ENCODE results near the gene HLCS. TPM values are rescaled to one million over a fixed set of nuclear protein-coding genes. Genes with fewer than 3 reads are reported as not detected.

Gene HLCS
- total and polyA plus RNA-seq, 2 of the 8 experiments (the other 6 are each of a cell fraction or from before 2014, with no cell fraction given) = 4.7 to 12.2 TPM

DNA sequence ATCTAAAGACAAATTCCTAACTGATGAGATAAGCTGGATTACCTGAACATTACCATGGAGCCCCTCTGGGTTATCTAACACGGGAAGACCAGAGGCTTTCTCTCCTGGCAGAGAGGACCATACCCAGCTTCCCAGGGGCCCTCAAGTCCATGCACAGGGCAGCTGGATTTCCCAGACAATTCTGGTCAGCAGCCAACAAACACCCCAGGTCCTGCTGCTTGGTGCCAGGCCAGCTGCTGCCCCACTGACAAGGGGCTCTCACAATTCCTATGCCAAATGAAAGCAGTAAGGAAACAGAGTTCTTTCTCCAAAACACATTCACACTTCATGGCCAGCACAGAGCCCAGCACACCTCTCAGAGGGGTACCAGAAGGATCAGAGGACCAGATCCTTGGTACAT lies 114.2 kb downstream of the HLCS start:
- no peak overlapping the region for H3K4me2 ChIP-seq (ENCODE audit: insufficient read depth in 1 of 2, low read depth in 2 of 2, low read length in 2 of 2)
- no peak overlapping the region for H4K8ac ChIP-seq (ENCODE audit: extremely low read depth, insufficient read depth, low read length)
- FAIRE-seq (no peak), DNase-seq (ENCODE audit: low read depth in 1 of 2, low spot score in 2 of 2) (no peak)
- no peaks in the 10 kb centered on the region for H3K27me3 ChIP-seq (replicated peaks in 1 of 4; ENCODE audit: control insufficient read depth in 3 of 4, extremely low read depth in 1 of 4, insufficient read depth in 3 of 4, low read length in 3 of 4)
- no peak overlapping the region for H2BK12ac ChIP-seq (ENCODE audit: low read depth, low read length)
- H3K36me3 ChIP-seq (ENCODE audit: control insufficient read depth in 2 of 4, insufficient read depth in 4 of 4, low read length in 3 of 4) = no peaks in the 10 kb centered on the region
- no peak overlapping the region for H4K91ac ChIP-seq (replicated peaks; ENCODE audit: insufficient read length, low read length)
- no peak overlapping the region for H3K23ac ChIP-seq (ENCODE audit: insufficient read length)
- H4K5ac ChIP-seq (ENCODE audit: insufficient read length, low read depth, low read length) = no peak overlapping the region
- 80% methylated on average over 1 of the region's 1 CpG; no CpG with 5 or more reads in 1 of the 2 experiments for WGBS, 2 experiments (ENCODE audit: extremely low coverage in 1 of 2, insufficient coverage in 1 of 2, insufficient read length in 1 of 2, insufficient replicate concordance in 2 of 2, low coverage in 1 of 2, low lambda C conversion rate in 2 of 2, missing lambda C conversion rate in 1 of 2)
- no peak overlapping the region for H2AK5ac ChIP-seq (ENCODE audit: low read depth, low read length)
- H2BK5ac ChIP-seq (ENCODE audit: low read depth, low read length) = no peak overlapping the region
- H3K4ac ChIP-seq (replicated peaks; ENCODE audit: insufficient read length, low read depth, low read length) = no peak overlapping the region
- H3K23me2 ChIP-seq (ENCODE audit: low read depth, low read length) = no peaks in the 10 kb centered on the region
- H2AFZ ChIP-seq (ENCODE audit: low read length) = no peak overlapping the region
- no peak overlapping the region for H2BK20ac ChIP-seq (ENCODE audit: low read length)
- H2BK15ac ChIP-seq (ENCODE audit: low read length) = no peak overlapping the region
- no peak overlapping the region for H3K9ac ChIP-seq (replicated peaks in 1 of 4; ENCODE audit: extremely low read depth in 1 of 4, low read depth in 3 of 4, low read length in 3 of 4)
- H2BK120ac ChIP-seq (replicated peaks; ENCODE audit: low read depth, low read length) = no peak overlapping the region
- no peak overlapping the region for H3K4me3 ChIP-seq (ENCODE audit: extremely low read depth in 1 of 4, insufficient read depth in 2 of 4, low read depth in 3 of 4, low read length in 4 of 4)
- H3K79me1 ChIP-seq (ENCODE audit: low read depth, low read length) = no peaks in the 10 kb centered on the region
- H3K56ac ChIP-seq (replicated peaks; ENCODE audit: insufficient read length, low read depth, low read length) = no peak overlapping the region
- POLR2A ChIA-PET (ENCODE audit: partially characterized antibody) = no interaction called here
- H3K27ac ChIP-seq (ENCODE audit: low read depth, low read length) = no peak overlapping the region
- TF ChIP-seq ZNF274 (IDR thresholded peaks at IDR 0.05; ENCODE audit: borderline replicate concordance, extremely low read depth, low read length) (no peak), SRF (IDR thresholded peaks at IDR 0.05; ENCODE audit: low read depth, low read length) (no peak)
- TF ChIP-seq, protein P1, sequence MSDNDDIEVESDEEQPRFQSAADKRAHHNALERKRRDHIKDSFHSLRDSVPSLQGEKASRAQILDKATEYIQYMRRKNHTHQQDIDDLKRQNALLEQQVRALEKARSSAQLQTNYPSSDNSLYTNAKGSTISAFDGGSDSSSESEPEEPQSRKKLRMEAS (IDR thresholded peaks at IDR 0.05) = no peak
- TF ChIP-seq, protein P2, sequence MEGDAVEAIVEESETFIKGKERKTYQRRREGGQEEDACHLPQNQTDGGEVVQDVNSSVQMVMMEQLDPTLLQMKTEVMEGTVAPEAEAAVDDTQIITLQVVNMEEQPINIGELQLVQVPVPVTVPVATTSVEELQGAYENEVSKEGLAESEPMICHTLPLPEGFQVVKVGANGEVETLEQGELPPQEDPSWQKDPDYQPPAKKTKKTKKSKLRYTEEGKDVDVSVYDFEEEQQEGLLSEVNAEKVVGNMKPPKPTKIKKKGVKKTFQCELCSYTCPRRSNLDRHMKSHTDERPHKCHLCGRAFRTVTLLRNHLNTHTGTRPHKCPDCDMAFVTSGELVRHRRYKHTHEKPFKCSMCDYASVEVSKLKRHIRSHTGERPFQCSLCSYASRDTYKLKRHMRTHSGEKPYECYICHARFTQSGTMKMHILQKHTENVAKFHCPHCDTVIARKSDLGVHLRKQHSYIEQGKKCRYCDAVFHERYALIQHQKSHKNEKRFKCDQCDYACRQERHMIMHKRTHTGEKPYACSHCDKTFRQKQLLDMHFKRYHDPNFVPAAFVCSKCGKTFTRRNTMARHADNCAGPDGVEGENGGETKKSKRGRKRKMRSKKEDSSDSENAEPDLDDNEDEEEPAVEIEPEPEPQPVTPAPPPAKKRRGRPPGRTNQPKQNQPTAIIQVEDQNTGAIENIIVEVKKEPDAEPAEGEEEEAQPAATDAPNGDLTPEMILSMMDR (IDR thresholded peaks at IDR 0.05; ENCODE audit: control extremely low read depth in 1 of 3, insufficient read depth in 1 of 3, low read depth in 1 of 3, low read length in 3 of 3) = no peak
- no peaks in the 10 kb centered on the region for H4K20me1 ChIP-seq (replicated peaks in 1 of 2; ENCODE audit: control insufficient read depth in 1 of 2, insufficient read depth in 2 of 2, low read length in 2 of 2)
- H3K9me3 ChIP-seq (ENCODE audit: insufficient read depth in 2 of 2, low read depth in 1 of 2, low read length in 1 of 2) = no peaks in the 10 kb centered on the region
- H3K4me1 ChIP-seq (replicated peaks in 1 of 4; ENCODE audit: control insufficient read depth in 3 of 4, insufficient read depth in 4 of 4, low read length in 3 of 4) = peaks cover 0 to 2% (median 1%) of the 10 kb centered on the region in 4 experiments; a peak in 2 of 7 replicates
- CTCF ChIA-PET (ENCODE audit: partially characterized antibody) = interaction anchor here (0.8 to 1.5 kb wide), 4 partner anchors 32 to 103 kb away, joined by 3 to 4 read pairs (median 3); no protein-coding TSS in a partner anchor
- no peak overlapping the region for H3K14ac ChIP-seq (ENCODE audit: insufficient read length)
- H3K79me2 ChIP-seq (ENCODE audit: control insufficient read depth in 1 of 2, insufficient read depth in 2 of 2, low read length in 2 of 2) = no peaks in the 10 kb centered on the region
- no peak overlapping the region for H3K18ac ChIP-seq (ENCODE audit: extremely low read depth, low read length)

Measured in H1 (cell line).